Measurements from ENCODE around the gene ANXA6. TPM values are rescaled to one million over a fixed set of nuclear protein-coding genes. Genes with fewer than 3 reads are reported as not detected.

The ANXA6 gene
- total RNA-seq, 2 experiments from 2014 or later: 26.1 to 74.1 TPM

GRCh38 chr5:151186538-151186937, 29.0 kb upstream of the ANXA6 start:
- TF ChIP-seq EZH2phosphoT487 (IDR thresholded peaks at IDR 0.05; ENCODE audit: borderline replicate concordance, low read depth, low read length): no peak
- no peak for TF ChIP-seq CTCF (conservative IDR thresholded peaks at IDR 0.05; ENCODE audit: low read length)
- Histone ChIP-seq H4K20me1 (ENCODE audit: insufficient read depth, low read length) (no peaks in the 10 kb centered on the region), H3K9me3 (ENCODE audit: low read length) (peaks cover 29% of the 10 kb centered on the region; the same call in 1 of the 2 replicates), H3K79me2 (ENCODE audit: insufficient read depth, low read depth, low read length) (peaks cover 10% of the 10 kb centered on the region), H3K4me3 (ENCODE audit: low read depth, low read length, poor library complexity, severe bottlenecking) (no peak overlapping the region), H3K27ac (ENCODE audit: low read depth, low read length, poor library complexity, severe bottlenecking) (no peak overlapping the region), H3K4me1 (ENCODE audit: insufficient read depth, low read length, poor library complexity, severe bottlenecking) (peaks cover 1% of the 10 kb centered on the region), H3K9me2 (ENCODE audit: insufficient read depth, low read length) (no peaks in the 10 kb centered on the region), H3K36me3 (ENCODE audit: insufficient read depth, low read length) (peaks cover 96% of the 10 kb centered on the region), H2AFZ (ENCODE audit: low read length) (no peak overlapping the region), H3K4me2 (ENCODE audit: low read length) (no peak overlapping the region)
- CTCF ChIA-PET (ENCODE audit: unreplicated experiment): no interaction called here
- POLR2A ChIA-PET: interaction anchor here (0.5 kb wide), 1 partner anchor 69 kb away, joined by 3 read pairs; no protein-coding TSS in a partner anchor
- intact Hi-C loops (cut with micrococcal nuclease; ENCODE audit: unreplicated experiment): no loop called here
- DNase-seq (ENCODE audit: low spot score): no peak
- BruUV-seq (replicated peaks): no TSS peak

- H3K4me1 ChIP-seq (ENCODE audit: insufficient read depth, low read length, poor library complexity, severe bottlenecking): no peaks in the 10 kb centered on the region
- no peak overlapping the region for H2AFZ ChIP-seq (ENCODE audit: low read length)
- intact Hi-C loops (cut with micrococcal nuclease; ENCODE audit: unreplicated experiment): no loop called here
- ChIA-PET POLR2A (no interaction called here), CTCF (ENCODE audit: unreplicated experiment) (no interaction called here)
- no peaks in the 10 kb centered on the region for H4K20me1 ChIP-seq (ENCODE audit: insufficient read depth, low read length)
- H3K36me3 ChIP-seq (ENCODE audit: insufficient read depth, low read length): peaks cover 94% of the 10 kb centered on the region
- H3K9me2 ChIP-seq (ENCODE audit: insufficient read depth, low read length): no peaks in the 10 kb centered on the region
- no peak for DNase-seq (ENCODE audit: low spot score)
- no peak for TF ChIP-seq CTCF (conservative IDR thresholded peaks at IDR 0.05; ENCODE audit: low read length)
- TF ChIP-seq EZH2phosphoT487 (IDR thresholded peaks at IDR 0.05; ENCODE audit: borderline replicate concordance, low read depth, low read length): no peak
- no TSS peak for BruUV-seq (replicated peaks)
- peaks cover 5% of the 10 kb centered on the region; the same call in 1 of the 2 replicates for H3K79me2 ChIP-seq (ENCODE audit: insufficient read depth, low read depth, low read length)
- H3K4me3 ChIP-seq (ENCODE audit: low read depth, low read length, poor library complexity, severe bottlenecking): no peak overlapping the region
- no peak overlapping the region for H3K4me2 ChIP-seq (ENCODE audit: low read length)
- H3K27ac ChIP-seq (ENCODE audit: low read depth, low read length, poor library complexity, severe bottlenecking): no peak overlapping the region
- peaks cover 24% of the 10 kb centered on the region; the same call in 1 of the 2 replicates for H3K9me3 ChIP-seq (ENCODE audit: low read length)
Observed at GRCh38 chr5:151186052-151186451, 28.5 kb upstream of the ANXA6 start.

GRCh38 chr5:151184316-151185042, 26.9 kb upstream of the ANXA6 start:
- H3K27ac ChIP-seq (ENCODE audit: low read depth, low read length, poor library complexity, severe bottlenecking): no peak overlapping the region
- no peak overlapping the region for H2AFZ ChIP-seq (ENCODE audit: low read length)
- no peaks in the 10 kb centered on the region for H4K20me1 ChIP-seq (ENCODE audit: insufficient read depth, low read length)
- H3K36me3 ChIP-seq (ENCODE audit: insufficient read depth, low read length): peaks cover 93% of the 10 kb centered on the region
- no peak overlapping the region for H3K4me3 ChIP-seq (ENCODE audit: low read depth, low read length, poor library complexity, severe bottlenecking)
- DNase-seq (ENCODE audit: low spot score): no peak
- no peaks in the 10 kb centered on the region; the same call in 1 of the 2 replicates for H3K79me2 ChIP-seq (ENCODE audit: insufficient read depth, low read depth, low read length)
- peaks cover 9% of the 10 kb centered on the region; the same call in 1 of the 2 replicates for H3K9me3 ChIP-seq (ENCODE audit: low read length)
- ChIA-PET POLR2A (interaction anchor here (1.3 to 1.4 kb wide), 2 partner anchors 18 to 50 kb away, joined by 3 to 4 read pairs; no protein-coding TSS in a partner anchor), CTCF (ENCODE audit: unreplicated experiment) (interaction anchor here (0.7 kb wide), 1 partner anchor 627 kb away, joined by 3 read pairs; no protein-coding TSS in a partner anchor)
- BruUV-seq (replicated peaks): no TSS peak
- no peaks in the 10 kb centered on the region for H3K9me2 ChIP-seq (ENCODE audit: insufficient read depth, low read length)
- intact Hi-C loops (cut with micrococcal nuclease; ENCODE audit: unreplicated experiment): no loop called here
- H3K4me2 ChIP-seq (ENCODE audit: low read length): no peak overlapping the region
- TF ChIP-seq CTCF (conservative IDR thresholded peaks at IDR 0.05; ENCODE audit: low read length) (no peak), EZH2phosphoT487 (IDR thresholded peaks at IDR 0.05; ENCODE audit: borderline replicate concordance, low read depth, low read length) (no peak)
- H3K4me1 ChIP-seq (ENCODE audit: insufficient read depth, low read length, poor library complexity, severe bottlenecking): no peaks in the 10 kb centered on the region

Measured in OCI-LY7 (cell line).